Duodenal mucosa (tissue), 2 donors: ENCODE measurements around the gene CHMP2A.
"Not testable (repeated sequence)": the region's sequence is repeated elsewhere in the genome, so short reads cannot be mapped to it uniquely, and the experiment has no call there.

Source experiments
- H3K27ac ChIP-seq: one replicate; pipeline ENCODE4 v1.7.0; 2013; ENCODE audit warnings: low read depth, low read length
- H3K27me3 ChIP-seq, 2 donors: one replicate each; pipeline ENCODE4 v1.7.0; 2013; ENCODE audit warnings: low read length in 2 of 2, control low read depth in 1 of 2; ENCODE audit not compliant: insufficient read depth in 2 of 2, control insufficient read depth in 1 of 2
- H3K36me3 ChIP-seq, 2 donors: one replicate each; pipeline ENCODE4 v1.7.0; 2013; ENCODE audit warnings: low read length in 2 of 2, control low read depth in 1 of 2; ENCODE audit not compliant: insufficient read depth in 2 of 2, control insufficient read depth in 1 of 2
- H3K4me1 ChIP-seq, 2 donors: one replicate each; pipeline ENCODE4 v1.7.0; 2013; ENCODE audit warnings: low read length in 2 of 2, control low read depth in 1 of 2; ENCODE audit not compliant: insufficient read depth in 2 of 2, control insufficient read depth in 1 of 2
- H3K4me3 ChIP-seq, 2 donors: one replicate each; pipeline ENCODE4 v1.7.0; 2013; ENCODE audit warnings: low read length in 2 of 2, low read depth in 1 of 2
- H3K9ac ChIP-seq, 2 donors: one replicate each; pipeline ENCODE4 v1.7.0; 2013; ENCODE audit warnings: low read length in 2 of 2, low read depth in 1 of 2
- H3K9me3 ChIP-seq, 2 donors: one replicate each; pipeline ENCODE4 v1.7.0; 2013; ENCODE audit warnings: low read length in 2 of 2, control low read depth in 1 of 2; ENCODE audit not compliant: control insufficient read depth in 1 of 2

CHMP2A gene

DNA sequence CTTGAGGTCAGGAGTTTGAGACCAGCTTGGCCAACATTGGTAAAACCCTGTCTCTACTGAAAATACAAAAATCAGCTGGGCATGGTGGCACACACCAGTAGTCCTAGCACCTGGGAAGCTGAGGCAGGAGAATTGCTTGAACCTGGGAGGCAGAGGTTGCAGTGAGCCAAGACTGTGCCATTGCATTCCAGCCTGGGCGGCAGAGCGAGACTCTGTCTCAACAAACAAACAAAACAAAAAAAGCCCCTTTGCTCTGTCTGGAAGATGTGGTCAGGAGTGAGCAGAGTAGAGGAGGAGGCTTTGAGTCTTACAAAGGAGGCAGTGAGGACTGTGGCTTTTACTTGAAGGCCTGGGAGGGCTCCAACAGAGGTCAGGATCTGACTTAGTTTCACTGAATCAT, 22.7 kb upstream of the CHMP2A start:
- peaks cover 7 to 16% of the 10 kb centered on the region in 2 donors for H3K4me1 ChIP-seq
- not testable (repeated sequence) for H3K9me3 ChIP-seq, H3K9ac ChIP-seq, H3K27ac ChIP-seq, H3K36me3 ChIP-seq, H3K4me3 ChIP-seq, H3K27me3 ChIP-seq

DNA sequence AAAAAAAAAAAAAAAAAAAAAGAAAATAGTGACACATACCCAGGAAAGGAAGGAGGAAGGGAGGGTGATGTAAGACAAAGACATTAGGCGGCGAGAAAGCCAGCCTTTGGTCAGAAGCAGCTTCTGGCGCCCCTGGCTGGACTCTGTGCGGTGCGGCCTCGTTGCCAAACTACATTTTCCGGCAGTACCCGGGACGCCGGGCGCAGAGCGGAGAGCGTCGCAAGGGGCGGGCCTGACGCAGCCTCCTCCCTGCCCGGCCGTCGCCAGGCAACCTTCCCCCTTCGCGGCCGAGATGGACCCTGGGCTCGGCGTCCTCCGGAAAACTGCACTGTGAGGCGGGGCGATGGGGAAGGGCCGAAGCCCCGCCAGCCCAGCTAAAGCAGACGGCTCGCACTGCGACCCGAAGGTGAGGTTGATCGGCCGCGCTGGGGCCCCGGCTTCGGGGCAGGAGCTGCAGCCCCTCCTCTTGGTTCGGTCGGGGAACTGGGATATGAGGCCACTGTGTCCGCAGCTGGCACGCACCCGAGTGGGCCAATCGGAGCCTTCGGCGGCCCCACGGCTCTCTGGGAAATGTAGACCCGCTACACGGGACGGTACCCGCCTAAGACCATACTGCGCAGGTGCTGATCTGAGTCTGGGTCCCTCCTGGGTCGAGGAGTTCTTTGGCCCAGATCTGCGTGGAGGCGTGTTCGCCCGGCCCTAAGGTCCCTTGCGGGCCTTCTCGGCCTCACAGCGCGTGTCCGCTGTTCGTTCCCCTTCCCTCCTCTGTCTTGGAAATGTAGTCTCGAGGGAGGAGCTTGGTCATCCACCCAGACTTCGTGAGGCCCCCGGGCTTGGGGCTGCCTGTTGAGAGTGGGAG, 20.5 kb upstream of the CHMP2A start:
- peak overlapping the region; percentile 87 for H3K27ac ChIP-seq
- H3K9me3 ChIP-seq = no peaks in the 10 kb centered on the region
- H3K4me3 ChIP-seq = peak overlapping the region; percentile 91 to 94
- H3K4me1 ChIP-seq = peaks cover 13 to 19% of the 10 kb centered on the region in 2 donors
- peak overlapping the region; percentile 73 to 91 for H3K9ac ChIP-seq
- H3K27me3 ChIP-seq = no peaks in the 10 kb centered on the region
- peaks cover under 1 to 10% of the 10 kb centered on the region in 2 donors for H3K36me3 ChIP-seq

DNA sequence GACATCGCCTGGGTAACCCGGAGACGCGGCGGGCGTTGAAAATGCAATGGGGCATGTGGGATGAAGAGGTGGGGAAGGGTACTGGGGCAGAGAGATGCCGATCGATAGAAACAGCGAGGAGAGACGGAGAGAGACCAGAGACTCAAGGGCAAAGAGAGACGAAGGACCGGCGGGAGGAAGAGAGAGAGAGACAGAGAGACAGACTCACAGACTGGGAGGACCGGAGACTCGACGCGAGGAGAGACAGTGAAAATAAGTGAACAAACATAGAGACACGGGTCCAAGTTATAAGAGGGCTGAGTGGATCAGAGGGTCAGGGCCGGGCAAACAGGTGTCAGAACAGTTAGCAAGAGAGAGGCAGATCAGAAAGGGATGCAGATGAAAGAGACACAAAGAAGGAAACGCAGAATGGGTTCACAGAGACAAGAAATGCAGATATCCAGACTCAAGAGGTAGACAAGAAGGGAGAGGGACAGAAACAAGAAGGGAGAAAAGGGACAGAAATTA, 18.8 kb upstream of the CHMP2A start:
- no peaks in the 10 kb centered on the region for H3K9me3 ChIP-seq
- H3K36me3 ChIP-seq = peaks cover 11 to 23% of the 10 kb centered on the region in 2 donors
- peaks cover 13 to 19% of the 10 kb centered on the region in 2 donors for H3K4me1 ChIP-seq
- H3K4me3 ChIP-seq = peak overlapping the region; percentile 85 to 98
- peak overlapping the region; percentile 98 for H3K27ac ChIP-seq
- no peaks in the 10 kb centered on the region for H3K27me3 ChIP-seq
- H3K9ac ChIP-seq = peak overlapping the region; percentile 72 to 95

DNA sequence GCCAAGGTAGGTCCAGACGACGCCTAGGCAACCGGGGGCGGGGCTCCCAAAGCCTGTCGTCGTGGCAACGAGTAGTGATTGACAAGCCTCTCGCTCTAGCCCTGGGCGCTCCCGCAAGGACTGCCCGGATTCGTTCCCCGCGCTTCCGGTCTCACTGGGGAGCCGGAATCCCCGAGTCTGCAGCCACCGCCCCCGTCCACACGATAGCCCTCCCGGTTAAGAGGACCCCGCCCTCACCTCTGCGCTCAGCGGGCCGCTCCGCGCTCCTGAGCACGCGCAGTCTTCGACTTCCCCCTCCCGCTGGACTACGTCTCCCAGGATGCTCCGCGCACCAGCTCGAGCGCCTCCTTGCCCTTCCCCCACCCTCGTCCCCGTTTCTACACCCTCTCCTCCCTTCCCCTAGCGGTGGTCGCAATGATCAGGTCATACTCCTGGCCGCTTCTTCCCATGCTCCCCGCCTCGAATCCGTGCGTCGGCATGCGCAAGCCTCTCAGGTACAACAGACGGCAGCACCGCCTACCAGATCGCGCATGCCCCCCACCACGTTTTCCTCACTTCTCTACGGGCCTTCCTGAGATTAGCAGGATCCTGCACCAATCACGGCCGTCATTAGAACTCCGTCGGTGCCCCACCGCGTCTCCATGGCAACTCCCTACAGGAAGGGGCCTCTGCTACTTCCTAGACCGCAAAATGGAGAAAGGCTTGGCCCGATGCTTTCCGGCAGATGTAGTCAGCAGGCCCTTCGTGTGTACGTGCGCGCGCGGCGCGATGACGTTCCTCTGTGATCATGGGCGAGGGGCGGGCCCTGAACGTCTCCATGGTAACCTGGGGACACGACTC, 18.1 kb upstream of the CHMP2A start, which contains the start of gene MZF1:
TSS of gene MZF1 (minus strand) at position 518 of the 840 bp plus-strand sequence. CDS start 1,946 bp downstream, outside the sequence.
- Histone ChIP-seq H3K36me3 (peaks cover 12 to 26% of the 10 kb centered on the region in 2 donors), H3K4me1 (peaks cover 13 to 19% of the 10 kb centered on the region in 2 donors), H3K27me3 (no peaks in the 10 kb centered on the region), H3K27ac (peak within 1 kb of the TSS; percentile 98), H3K4me3 (peak within 1 kb of the TSS; percentile 85 to 98), H3K9me3 (no peaks in the 10 kb centered on the region), H3K9ac (peak within 1 kb of the TSS; percentile 72 to 95)

DNA sequence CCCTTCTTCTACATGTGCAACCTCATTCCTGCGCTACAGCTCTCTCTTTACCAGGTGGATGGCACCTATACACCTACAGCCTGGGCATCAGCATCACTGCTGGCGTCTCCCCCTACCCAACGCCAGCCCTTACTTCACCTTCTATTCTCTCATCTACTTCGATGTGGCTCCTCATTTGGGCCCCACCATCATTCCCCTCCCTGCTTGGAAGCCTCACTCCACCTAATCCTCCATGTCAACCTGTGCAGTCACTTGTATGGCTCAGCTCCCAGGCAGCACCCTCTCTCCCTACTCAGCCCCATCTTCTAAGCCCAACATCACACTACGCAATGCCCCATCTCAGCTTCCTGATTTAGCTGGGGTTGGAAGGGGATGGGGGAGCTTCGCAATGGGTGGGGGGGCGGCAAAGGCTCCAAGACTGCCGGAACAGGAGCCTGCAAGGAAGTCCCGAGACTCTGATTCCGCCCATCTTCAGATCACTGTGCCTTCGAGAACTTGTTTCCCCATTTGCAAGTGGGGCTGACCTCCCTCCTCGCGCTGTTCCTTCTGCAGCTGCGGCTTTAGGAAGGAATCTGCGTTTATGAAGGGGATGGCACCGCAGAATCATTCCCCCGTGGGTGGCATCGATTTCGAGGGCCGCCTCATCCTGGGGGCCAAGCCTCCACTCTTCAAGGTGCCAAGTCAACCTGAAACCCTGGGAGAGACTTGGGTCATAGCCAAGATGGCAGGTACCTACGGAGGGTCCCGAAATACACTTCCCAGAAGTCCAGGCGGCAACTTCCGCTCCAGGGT, 17.3 kb upstream of the CHMP2A start:
- H3K9me3 ChIP-seq = no peaks in the 10 kb centered on the region
- peak overlapping the region; percentile 72 to 95 for H3K9ac ChIP-seq
- peak overlapping the region; percentile 98 for H3K27ac ChIP-seq
- H3K4me3 ChIP-seq = peak overlapping the region; percentile 85 to 98
- no peaks in the 10 kb centered on the region for H3K27me3 ChIP-seq
- H3K36me3 ChIP-seq = peaks cover 12 to 30% of the 10 kb centered on the region in 2 donors
- peaks cover 13 to 19% of the 10 kb centered on the region in 2 donors for H3K4me1 ChIP-seq

DNA sequence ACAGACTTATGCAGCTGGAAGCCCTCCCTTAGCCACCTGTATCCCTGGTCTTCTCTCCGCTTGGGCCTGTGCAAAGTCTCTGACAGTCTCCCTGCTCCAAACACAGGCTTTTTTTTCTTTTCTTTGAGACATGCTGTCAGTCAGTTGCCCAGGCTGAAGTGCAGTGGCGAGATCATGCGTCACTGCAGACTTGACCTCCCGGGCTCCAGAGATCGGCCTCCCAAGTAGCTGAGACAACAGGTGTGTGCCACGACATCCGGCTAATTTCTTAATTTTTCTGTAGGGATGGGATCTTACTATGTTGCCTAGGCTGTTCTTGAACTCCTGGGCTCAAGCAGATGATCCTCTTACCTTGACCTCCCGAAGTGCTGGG, 16.7 kb upstream of the CHMP2A start:
- Histone ChIP-seq H3K9me3 (no peaks in the 10 kb centered on the region), H3K27me3 (no peaks in the 10 kb centered on the region), H3K4me1 (peaks cover 13 to 19% of the 10 kb centered on the region in 2 donors), H3K9ac (no peak overlapping the region), H3K4me3 (no peak overlapping the region), H3K27ac (no peak overlapping the region), H3K36me3 (peaks cover 12 to 31% of the 10 kb centered on the region in 2 donors)

DNA sequence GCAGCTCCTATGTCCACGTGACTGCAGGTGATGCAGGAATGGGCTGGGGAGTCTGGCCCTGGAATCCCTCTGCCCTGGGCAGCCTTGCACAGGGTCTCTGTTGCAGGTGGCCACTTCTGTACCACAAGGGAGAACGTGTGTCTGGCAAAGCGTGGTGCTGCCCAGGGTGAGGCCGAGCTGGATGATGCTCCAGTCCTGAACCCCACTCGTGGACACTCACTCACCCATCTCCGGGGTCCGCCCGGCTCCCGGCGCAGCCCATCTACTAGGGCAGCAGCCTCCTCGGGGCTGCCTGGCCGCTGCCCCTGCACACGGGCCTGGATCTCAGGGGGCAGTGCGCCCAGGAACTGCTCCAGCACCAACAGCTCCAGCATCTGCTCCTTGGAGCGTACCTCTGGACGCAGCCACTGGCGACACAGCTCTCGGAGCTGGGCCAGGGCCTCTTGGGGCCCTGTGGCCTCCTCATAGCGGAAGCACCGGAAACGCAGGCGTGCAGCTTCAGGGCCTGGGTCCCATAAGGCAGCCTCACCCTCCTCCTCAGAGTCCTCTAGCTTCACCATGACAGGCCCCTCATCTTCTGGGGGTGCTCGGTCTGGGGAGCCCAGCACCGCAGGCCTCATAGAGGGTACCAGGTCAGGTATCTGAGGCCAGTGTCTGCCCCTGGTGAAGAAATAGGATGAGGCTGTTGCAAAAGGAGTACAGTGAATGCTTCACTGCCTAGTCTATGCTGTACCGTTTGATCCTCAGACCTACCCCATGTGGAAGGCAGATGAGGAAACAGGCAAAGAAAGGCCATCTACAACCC, 16.1 kb upstream of the CHMP2A start:
- Histone ChIP-seq H3K4me3 (no peak overlapping the region), H3K4me1 (peaks cover 13 to 18% of the 10 kb centered on the region in 2 donors), H3K36me3 (peaks cover 12 to 31% of the 10 kb centered on the region in 2 donors), H3K9me3 (no peaks in the 10 kb centered on the region), H3K27me3 (no peaks in the 10 kb centered on the region), H3K9ac (no peak overlapping the region), H3K27ac (no peak overlapping the region)

DNA sequence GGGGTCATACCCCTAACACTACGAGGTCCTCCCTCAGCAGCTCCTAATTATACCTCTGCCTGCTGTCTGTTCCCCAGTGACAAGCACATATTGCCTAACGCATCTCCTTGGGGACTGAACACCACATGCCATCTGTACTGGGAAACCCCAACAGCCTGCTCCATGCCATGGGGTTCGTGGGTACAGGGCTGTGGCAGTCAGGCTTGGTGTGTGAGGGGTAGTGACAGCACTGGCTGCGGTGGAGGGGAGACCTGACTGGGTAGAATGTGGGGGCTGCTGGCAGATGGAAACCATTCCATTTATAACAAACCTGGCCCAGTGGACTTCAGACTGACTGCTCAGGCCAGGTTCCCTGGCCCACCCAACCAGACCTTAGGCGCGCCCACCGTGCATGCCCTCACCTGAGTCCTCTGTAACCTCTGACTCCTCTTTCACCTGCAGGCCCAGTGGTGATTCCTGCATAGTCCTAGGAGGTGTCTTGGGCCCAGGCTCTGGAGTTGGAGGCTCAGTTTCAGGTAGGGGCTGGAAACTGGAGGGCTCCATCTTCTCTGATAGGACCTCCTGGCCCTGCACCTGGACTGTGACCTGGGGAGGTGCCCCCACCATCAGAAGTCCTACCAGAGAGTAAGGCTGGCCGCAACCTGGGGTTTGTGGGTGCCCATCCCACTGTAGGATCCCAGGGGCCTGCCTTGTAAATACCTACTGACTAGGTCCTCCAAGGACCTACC, 15.2 kb upstream of the CHMP2A start:
- Histone ChIP-seq H3K9ac (no peak overlapping the region), H3K27me3 (no peaks in the 10 kb centered on the region), H3K9me3 (no peaks in the 10 kb centered on the region), H3K36me3 (peaks cover 12 to 31% of the 10 kb centered on the region in 2 donors), H3K27ac (no peak overlapping the region), H3K4me1 (peaks cover 13 to 14% of the 10 kb centered on the region in 2 donors), H3K4me3 (no peak overlapping the region)
